ENCODE measurements around the gene AGBL3. TPM values are rescaled to one million over a fixed set of nuclear protein-coding genes. Genes with fewer than 3 reads are reported as not detected.
"Not testable (repeated sequence)": the region's sequence is repeated elsewhere in the genome, so short reads cannot be mapped to it uniquely, and the experiment has no call there.

AGBL3 gene
- total RNA-seq, 1 donor from 2014 or later = 1.5 TPM

DNA sequence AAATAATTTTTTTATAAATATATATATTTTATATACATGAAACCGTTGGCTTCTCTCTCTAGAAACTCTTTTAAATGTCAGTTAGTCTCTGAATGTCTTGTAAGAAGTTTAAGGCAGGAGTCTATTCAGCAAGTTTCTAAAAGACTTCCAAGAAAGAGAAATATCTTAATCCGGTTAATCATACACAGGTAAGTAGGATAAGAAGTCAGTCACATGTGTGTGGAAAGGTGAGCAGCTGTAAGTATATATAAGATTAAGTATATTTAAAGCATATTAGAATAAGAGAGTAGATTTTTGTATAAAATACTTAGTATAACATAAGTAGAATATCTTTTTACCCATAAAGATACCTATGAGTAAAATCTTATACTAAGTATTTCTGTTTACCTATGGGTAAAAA is 48.9 kb downstream of the AGBL3 start:
- Mint-ChIP-seq H3K9me3 (no peaks in the 10 kb centered on the region), H3K36me3 (ENCODE audit: low read depth) (no peaks in the 10 kb centered on the region), H3K27me3 (ENCODE audit: insufficient read depth) (peaks cover 1% of the 10 kb centered on the region), H3K4me3 (no peak overlapping the region), H3K27ac (no peak overlapping the region), H3K4me1 (ENCODE audit: low read depth) (no peaks in the 10 kb centered on the region)
- intact Hi-C loops (cut with micrococcal nuclease) = no loop called here
- no peak for DNase-seq (ENCODE audit: low spot score)

DNA sequence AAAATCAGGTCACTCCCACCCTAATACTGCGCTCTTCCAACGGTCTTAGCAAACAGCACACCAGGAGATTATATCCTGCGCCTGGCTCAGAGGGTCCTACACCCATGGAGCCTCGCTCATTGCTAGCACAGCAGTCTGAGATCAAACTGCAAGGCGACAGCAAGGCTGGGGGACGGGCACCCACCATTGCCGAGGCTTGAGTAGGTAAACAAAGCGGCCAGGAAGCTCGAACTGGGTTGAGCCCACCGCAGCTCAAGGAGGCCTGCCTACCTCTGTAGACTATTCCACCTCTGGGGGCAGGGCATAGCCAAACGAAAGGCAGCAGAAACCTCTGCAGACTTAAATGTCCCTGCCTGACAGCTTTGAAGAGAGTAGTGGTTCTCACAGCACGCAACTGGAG is 80.7 kb downstream of the AGBL3 start:
- not testable (repeated sequence) for H3K4me3 Mint-ChIP-seq; H3K36me3 Mint-ChIP-seq (ENCODE audit: low read depth)

DNA sequence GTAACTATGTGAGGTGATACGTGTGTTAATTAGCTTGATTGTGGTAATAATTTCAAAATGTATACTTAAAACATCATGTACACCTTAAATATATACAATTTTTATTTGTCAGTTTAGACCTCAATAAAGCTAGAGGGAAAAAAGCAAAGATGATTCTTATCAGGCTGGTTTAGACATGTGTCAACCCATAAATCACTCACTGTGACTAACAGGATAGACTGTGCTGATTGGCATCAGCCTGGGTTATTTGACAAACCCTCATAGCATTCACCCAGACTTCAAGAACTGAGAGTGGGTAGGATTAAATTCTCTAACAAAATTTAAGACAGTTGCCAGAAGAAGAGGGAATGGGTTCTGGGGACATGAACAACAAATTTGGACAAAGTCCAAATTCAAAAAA is 87.8 kb downstream of the AGBL3 start:
- no peaks in the 10 kb centered on the region for H3K9me3 Mint-ChIP-seq
- H3K27me3 Mint-ChIP-seq (ENCODE audit: insufficient read depth) = no peaks in the 10 kb centered on the region
- DNase-seq (ENCODE audit: low spot score) = no peak
- H3K4me3 Mint-ChIP-seq = no peak overlapping the region
- intact Hi-C loops (cut with micrococcal nuclease) = loop anchor here (2.0 kb wide), 1 partner anchor 29 kb away; no protein-coding TSS in a partner anchor
- H3K27ac Mint-ChIP-seq = no peak overlapping the region
- H3K36me3 Mint-ChIP-seq (ENCODE audit: low read depth) = no peaks in the 10 kb centered on the region
- no peaks in the 10 kb centered on the region for H3K4me1 Mint-ChIP-seq (ENCODE audit: low read depth)

More for the DNA sequence above, 80.7 kb downstream of the AGBL3 start:
- H3K27ac Mint-ChIP-seq; H3K4me1 Mint-ChIP-seq (ENCODE audit: low read depth); DNase-seq (ENCODE audit: low spot score); intact Hi-C loops (cut with micrococcal nuclease); H3K27me3 Mint-ChIP-seq (ENCODE audit: insufficient read depth): not testable (repeated sequence)
- peaks cover 16% of the 10 kb centered on the region for H3K9me3 Mint-ChIP-seq

DNA sequence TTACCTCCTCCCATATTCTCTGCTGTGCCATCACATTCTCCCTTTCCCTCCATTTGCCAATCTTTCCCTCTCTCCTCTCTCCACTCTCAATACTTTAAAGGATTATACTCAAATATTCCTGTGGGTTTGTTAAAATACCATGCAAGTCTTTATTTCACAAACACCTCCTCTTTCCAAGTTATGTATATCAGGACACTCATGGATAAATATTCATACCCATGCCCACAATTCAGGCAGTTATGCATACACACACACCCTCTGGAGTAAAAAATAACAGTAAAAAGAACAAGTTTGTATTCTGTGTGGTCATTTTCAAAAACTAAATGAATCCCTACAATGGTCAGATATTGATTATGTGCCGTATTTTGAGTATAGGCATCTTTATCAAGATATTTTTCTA is 88.2 kb downstream of the AGBL3 start:
- H3K27me3 Mint-ChIP-seq (ENCODE audit: insufficient read depth) = no peaks in the 10 kb centered on the region
- intact Hi-C loops (cut with micrococcal nuclease) = loop anchor here (2.0 kb wide), 1 partner anchor 28 kb away; no protein-coding TSS in a partner anchor

DNA sequence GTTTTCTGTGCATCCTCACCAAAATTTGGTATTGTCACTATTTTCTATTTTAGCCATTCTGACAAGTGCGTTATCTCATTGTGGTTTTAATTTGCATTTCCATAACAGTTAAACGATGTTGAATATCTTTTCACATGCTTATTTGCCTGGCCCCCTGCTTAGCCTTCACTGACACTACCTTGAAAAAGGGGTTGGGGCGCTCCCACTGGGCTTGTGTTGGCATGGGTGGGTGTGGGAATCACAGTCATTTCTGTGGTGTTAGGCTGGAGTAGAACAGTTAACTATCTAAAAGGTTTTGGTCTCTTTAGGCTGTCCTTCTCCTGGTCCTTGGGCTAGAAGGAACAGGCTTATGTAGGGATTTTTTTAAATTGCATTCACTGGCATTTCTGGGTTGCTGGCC is 89.4 kb downstream of the AGBL3 start:
- Mint-ChIP-seq H3K9me3 (no peaks in the 10 kb centered on the region), H3K36me3 (ENCODE audit: low read depth) (no peaks in the 10 kb centered on the region), H3K27ac (no peak overlapping the region), H3K4me3 (no peak overlapping the region), H3K4me1 (ENCODE audit: low read depth) (no peaks in the 10 kb centered on the region), H3K27me3 (ENCODE audit: insufficient read depth) (no peaks in the 10 kb centered on the region)
- no peak for DNase-seq (ENCODE audit: low spot score)
- intact Hi-C loops (cut with micrococcal nuclease) = loop anchor here (2.0 kb wide), 1 partner anchor 27 kb away; no protein-coding TSS in a partner anchor

More for the DNA sequence above, 88.2 kb downstream of the AGBL3 start:
- Mint-ChIP-seq H3K4me1 (ENCODE audit: low read depth) (no peaks in the 10 kb centered on the region), H3K9me3 (no peaks in the 10 kb centered on the region), H3K27ac (no peak overlapping the region), H3K4me3 (no peak overlapping the region), H3K36me3 (ENCODE audit: low read depth) (no peaks in the 10 kb centered on the region)
- DNase-seq (ENCODE audit: low spot score) = no peak

DNA sequence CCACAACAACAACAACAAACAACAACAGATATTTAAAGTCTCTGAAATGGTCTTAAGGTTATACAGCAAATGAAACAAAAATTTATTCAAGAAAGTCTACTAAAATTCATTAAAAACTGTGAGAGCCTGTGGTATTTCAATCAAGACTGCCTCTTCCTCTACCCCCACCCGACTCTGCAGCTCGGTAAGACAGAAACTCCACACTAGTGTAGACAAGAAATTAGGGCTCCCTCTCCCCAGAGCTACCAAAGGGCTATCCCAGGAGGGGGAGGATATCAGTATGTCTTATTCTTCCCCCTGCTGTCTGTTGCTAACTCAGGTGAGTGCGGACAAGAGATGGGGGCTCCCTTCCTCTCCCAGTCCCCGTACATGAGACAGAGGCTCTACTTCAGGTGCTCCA is 90.6 kb downstream of the AGBL3 start:
- Mint-ChIP-seq H3K36me3 (ENCODE audit: low read depth) (no peaks in the 10 kb centered on the region), H3K27ac (no peak overlapping the region), H3K9me3 (no peaks in the 10 kb centered on the region), H3K27me3 (ENCODE audit: insufficient read depth) (no peaks in the 10 kb centered on the region), H3K4me3 (no peak overlapping the region), H3K4me1 (ENCODE audit: low read depth) (no peaks in the 10 kb centered on the region)
- intact Hi-C loops (cut with micrococcal nuclease) = no loop called here
- DNase-seq (ENCODE audit: low spot score) = no peak

DNA sequence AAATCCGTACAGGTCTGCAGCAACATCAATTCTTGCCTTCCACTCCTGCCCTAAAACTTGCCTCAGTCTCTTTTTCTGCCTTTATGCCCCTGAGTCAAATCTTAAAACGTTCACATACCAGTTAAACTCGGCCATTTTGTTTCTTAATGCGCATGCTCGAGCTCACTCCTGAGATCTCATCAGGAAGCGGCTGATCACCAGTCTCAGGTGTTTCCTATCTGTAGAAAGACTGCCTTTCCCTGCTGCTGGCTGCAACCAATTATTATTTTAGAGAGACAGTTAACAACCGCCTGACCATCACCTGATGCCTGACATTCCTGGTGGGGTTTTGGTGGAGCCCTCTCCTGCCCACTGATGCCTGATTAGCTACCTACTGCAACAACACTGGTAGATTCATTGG is 91.3 kb downstream of the AGBL3 start:
- Mint-ChIP-seq H3K4me3 (no peak overlapping the region), H3K4me1 (ENCODE audit: low read depth) (no peaks in the 10 kb centered on the region), H3K27me3 (ENCODE audit: insufficient read depth) (no peaks in the 10 kb centered on the region), H3K27ac (no peak overlapping the region), H3K9me3 (no peaks in the 10 kb centered on the region), H3K36me3 (ENCODE audit: low read depth) (no peaks in the 10 kb centered on the region)
- intact Hi-C loops (cut with micrococcal nuclease) = no loop called here
- DNase-seq (ENCODE audit: low spot score) = no peak

DNA sequence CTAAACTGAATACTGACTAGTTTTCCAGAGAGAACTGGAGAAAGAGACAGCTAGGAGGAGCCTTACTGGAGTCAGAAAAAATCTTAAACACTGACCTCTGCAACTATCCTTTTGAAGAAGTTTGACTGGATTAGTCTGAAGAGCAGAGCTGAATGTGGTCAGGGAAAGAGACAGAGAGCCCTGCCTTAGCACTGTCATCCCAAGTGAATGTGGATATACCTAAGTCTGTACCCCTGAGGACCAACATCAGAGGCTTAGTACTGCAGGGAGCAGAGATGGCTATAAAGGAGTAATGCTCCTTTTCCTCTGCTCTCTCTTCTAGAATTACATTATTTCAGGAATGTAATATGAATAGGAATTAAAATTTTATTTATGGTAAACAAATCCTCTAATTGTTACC is 91.7 kb downstream of the AGBL3 start:
- no peaks in the 10 kb centered on the region for H3K27me3 Mint-ChIP-seq (ENCODE audit: insufficient read depth)
- intact Hi-C loops (cut with micrococcal nuclease) = no loop called here
- H3K9me3 Mint-ChIP-seq = no peaks in the 10 kb centered on the region
- no peak for DNase-seq (ENCODE audit: low spot score)
- no peaks in the 10 kb centered on the region for H3K4me1 Mint-ChIP-seq (ENCODE audit: low read depth)
- no peaks in the 10 kb centered on the region for H3K36me3 Mint-ChIP-seq (ENCODE audit: low read depth)
- no peak overlapping the region for H3K4me3 Mint-ChIP-seq
- no peak overlapping the region for H3K27ac Mint-ChIP-seq

DNA sequence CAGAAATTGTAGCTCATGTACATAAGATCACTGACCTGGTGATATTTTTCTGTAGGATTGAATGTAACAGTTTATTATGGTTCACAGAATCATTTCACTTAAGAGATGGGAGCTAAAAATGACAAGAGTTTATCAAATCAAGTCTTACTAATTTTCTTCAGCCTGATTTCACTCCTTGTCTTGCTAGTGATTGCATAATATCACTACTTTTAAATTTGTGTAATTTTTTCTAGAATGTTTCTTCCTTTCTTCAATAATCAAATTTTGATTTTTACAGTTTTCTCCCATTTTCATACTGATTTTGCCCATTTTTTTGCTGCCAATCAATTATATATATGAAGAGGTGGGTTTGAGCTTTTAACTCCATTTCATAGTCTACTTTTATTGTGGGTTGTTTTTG is 92.8 kb downstream of the AGBL3 start:
- H3K4me1 Mint-ChIP-seq (ENCODE audit: low read depth) = no peaks in the 10 kb centered on the region
- H3K4me3 Mint-ChIP-seq = no peak overlapping the region
- H3K9me3 Mint-ChIP-seq = no peaks in the 10 kb centered on the region
- DNase-seq (ENCODE audit: low spot score) = no peak
- no peak overlapping the region for H3K27ac Mint-ChIP-seq
- no peaks in the 10 kb centered on the region for H3K27me3 Mint-ChIP-seq (ENCODE audit: insufficient read depth)
- H3K36me3 Mint-ChIP-seq (ENCODE audit: low read depth) = no peaks in the 10 kb centered on the region
- intact Hi-C loops (cut with micrococcal nuclease) = no loop called here

DNA sequence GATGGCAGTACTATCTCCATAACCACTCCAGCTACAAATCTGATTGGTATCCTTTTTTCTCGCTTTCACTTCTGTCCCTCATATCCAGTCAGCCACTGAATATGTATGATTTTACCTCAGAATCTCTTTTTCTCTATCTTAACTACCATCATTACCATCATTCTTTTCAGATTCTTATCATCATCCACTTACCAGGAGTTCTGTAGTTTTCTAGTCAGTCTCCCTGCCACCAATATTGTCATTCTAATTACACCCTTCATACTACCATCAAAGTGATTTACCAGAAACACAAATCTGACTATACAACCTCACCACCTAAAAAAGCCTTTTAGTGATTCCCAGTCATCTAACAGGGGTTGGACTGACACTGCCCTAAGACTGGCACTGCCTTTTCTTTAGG is 96.7 kb downstream of the AGBL3 start:
- Mint-ChIP-seq H3K4me1 (ENCODE audit: low read depth) (no peaks in the 10 kb centered on the region), H3K27ac (no peak overlapping the region), H3K36me3 (ENCODE audit: low read depth) (no peaks in the 10 kb centered on the region), H3K4me3 (no peak overlapping the region), H3K9me3 (peaks cover 6% of the 10 kb centered on the region), H3K27me3 (ENCODE audit: insufficient read depth) (no peaks in the 10 kb centered on the region)
- DNase-seq (ENCODE audit: low spot score) = no peak
- intact Hi-C loops (cut with micrococcal nuclease) = no loop called here

DNA sequence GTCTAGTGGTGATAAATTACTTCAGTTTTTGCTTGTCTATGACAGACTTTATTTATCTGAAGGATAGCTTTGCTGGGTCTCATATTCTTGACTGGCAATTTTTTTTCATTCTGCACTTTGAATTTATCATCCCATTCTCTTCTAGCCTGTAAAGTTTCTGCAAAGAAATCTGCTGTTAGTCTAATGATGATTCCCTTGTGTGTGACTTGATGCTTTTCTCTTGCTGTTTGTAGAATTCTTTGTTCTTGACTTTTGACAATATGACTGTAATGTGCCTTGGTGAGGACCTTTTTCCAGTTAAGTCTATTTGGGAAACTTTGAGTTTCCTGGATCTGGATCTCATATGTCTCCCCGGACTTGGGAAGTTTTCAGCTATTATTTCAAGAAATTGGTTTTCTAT is 102.3 kb downstream of the AGBL3 start:
- H3K9me3 Mint-ChIP-seq = peaks cover 16% of the 10 kb centered on the region
- H3K27me3 Mint-ChIP-seq (ENCODE audit: insufficient read depth) = no peaks in the 10 kb centered on the region
- intact Hi-C loops (cut with micrococcal nuclease) = no loop called here
- peaks cover 1% of the 10 kb centered on the region for H3K36me3 Mint-ChIP-seq (ENCODE audit: low read depth)
- H3K27ac Mint-ChIP-seq = no peak overlapping the region
- H3K4me3 Mint-ChIP-seq = no peak overlapping the region
- no peak for DNase-seq (ENCODE audit: low spot score)
- no peaks in the 10 kb centered on the region for H3K4me1 Mint-ChIP-seq (ENCODE audit: low read depth)

DNA sequence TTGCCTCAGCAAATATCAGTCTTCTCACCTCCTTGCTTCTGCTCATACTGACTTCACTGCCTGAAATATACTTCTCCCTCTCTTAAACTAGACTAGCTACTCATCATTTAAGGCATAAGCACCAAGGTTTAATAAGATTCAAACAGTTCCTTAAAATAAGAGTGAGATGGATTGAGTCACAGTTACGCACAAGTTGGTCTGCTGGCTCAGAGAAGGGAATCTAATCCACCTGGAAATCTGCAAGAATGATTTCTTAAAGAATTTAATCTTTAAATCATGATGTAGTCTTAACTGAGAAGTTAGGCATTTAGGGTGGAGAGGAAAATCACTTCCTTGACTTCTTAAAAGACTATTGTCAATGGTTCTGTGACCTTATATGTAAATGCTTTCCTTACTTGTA is 105.4 kb downstream of the AGBL3 start:
- Mint-ChIP-seq H3K4me1 (ENCODE audit: low read depth) (no peaks in the 10 kb centered on the region), H3K4me3 (no peak overlapping the region), H3K9me3 (peaks cover 16% of the 10 kb centered on the region), H3K36me3 (ENCODE audit: low read depth) (peaks cover 1% of the 10 kb centered on the region), H3K27ac (no peak overlapping the region), H3K27me3 (ENCODE audit: insufficient read depth) (no peaks in the 10 kb centered on the region)
- intact Hi-C loops (cut with micrococcal nuclease) = no loop called here
- DNase-seq (ENCODE audit: low spot score) = no peak

DNA sequence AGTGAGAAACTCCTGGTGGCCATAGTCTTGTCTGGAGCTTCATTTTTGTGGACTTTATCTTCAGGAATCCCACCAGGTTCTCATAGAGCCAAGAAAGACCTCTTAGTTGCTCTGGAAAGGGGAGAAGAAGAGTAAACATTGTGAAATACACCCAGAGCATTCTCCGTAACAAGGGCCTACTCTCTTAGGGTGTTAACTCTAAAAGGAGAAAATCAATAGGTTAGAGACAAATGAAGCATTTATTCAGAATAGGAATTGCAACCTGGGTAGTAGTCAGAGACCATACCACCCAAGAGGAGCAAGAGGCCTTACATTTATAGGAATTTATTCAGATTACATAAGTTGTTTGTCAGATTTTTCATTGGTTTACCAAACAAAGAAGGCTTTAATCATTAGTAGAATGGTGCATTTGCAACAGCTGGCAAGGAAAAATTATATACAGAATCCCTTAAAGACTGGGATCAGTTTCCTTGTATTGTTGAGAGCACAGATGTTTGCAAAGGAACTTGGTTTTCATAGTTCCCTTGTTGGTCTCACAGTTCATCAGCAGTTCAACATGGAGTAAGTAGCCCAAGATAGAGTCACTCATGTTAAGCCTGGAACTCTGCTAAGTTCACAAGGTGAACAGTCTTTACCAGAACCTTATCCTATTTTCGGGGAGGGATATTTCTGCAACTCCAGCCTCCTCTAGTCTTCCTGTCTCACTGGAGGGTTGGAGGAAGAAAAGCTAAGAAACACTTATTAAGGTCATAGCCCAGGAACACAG is 108.3 kb downstream of the AGBL3 start:
- Mint-ChIP-seq H3K36me3 (ENCODE audit: low read depth) (peaks cover 1% of the 10 kb centered on the region), H3K27ac (no peak overlapping the region), H3K9me3 (no peaks in the 10 kb centered on the region), H3K4me1 (ENCODE audit: low read depth) (no peaks in the 10 kb centered on the region), H3K27me3 (ENCODE audit: insufficient read depth) (no peaks in the 10 kb centered on the region), H3K4me3 (no peak overlapping the region)
- no peak for DNase-seq (ENCODE audit: low spot score)
- intact Hi-C loops (cut with micrococcal nuclease) = no loop called here

DNA sequence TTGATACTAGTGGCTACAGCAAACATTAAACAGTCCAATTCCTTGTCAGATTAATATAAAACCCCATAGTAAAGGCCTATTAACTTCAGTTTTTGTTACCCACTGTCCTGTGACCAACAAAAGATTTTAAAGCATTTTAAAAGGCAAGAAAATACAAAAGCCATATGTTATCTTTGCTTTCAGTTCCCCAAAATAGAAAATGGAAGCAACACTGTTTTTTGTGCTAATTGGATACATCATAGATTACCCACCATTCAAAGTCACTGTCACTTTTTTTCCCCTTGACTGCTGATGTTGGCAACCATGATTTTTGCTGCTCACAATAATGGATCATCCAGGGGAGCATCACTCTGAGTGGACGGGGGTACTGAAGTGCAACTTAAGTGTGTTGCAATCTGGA is 109.1 kb downstream of the AGBL3 start:
- Mint-ChIP-seq H3K4me1 (ENCODE audit: low read depth) (no peaks in the 10 kb centered on the region), H3K27ac (no peak overlapping the region), H3K9me3 (no peaks in the 10 kb centered on the region), H3K4me3 (no peak overlapping the region), H3K36me3 (ENCODE audit: low read depth) (peaks cover 1% of the 10 kb centered on the region), H3K27me3 (ENCODE audit: insufficient read depth) (peaks cover 3% of the 10 kb centered on the region)
- intact Hi-C loops (cut with micrococcal nuclease) = no loop called here
- DNase-seq (ENCODE audit: low spot score) = no peak
